ENCODE data around the gene ATRNL1. TPM values are rescaled to one million over a fixed set of nuclear protein-coding genes. Genes with fewer than 3 reads are reported as not detected.

Gene ATRNL1
- polyA plus RNA-seq, 1 of the 3 experiments (the other 2 are of a cell fraction): 0.67 TPM

DNA sequence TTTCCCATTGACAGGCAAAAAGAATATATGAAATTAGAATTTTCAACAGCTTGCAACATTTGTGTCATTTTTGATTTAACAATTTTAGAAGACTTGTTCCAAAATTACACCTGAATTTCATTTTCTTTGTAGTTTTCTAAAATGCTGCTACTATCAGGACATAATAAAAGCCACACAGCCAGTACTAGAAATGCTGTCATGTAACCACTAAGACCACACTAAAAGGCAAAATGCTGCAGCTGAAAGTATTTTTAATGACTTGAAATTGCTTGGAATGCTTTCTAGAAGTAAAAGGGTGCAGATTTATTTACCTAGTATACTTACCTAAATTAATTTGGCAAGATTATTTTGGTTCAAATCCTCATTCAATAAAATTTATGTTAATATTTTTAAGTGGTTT lies 709.7 kb downstream of the ATRNL1 start:
- ChIA-PET POLR2A (no interaction called here), CTCF (interaction anchor here (2.1 kb wide), 1 partner anchor 485 kb away, joined by 5 read pairs; no protein-coding TSS in a partner anchor)
- H3K9ac ChIP-seq: no peak overlapping the region
- H3K79me2 ChIP-seq (ENCODE audit: insufficient read depth): no peaks in the 10 kb centered on the region
- H4K20me1 ChIP-seq (ENCODE audit: insufficient read depth): no peaks in the 10 kb centered on the region
- H3K4me1 ChIP-seq (ENCODE audit: control insufficient read depth in 1 of 2, insufficient read depth in 2 of 2, low read depth in 1 of 2, low read length in 1 of 2): no peaks in the 10 kb centered on the region
- DNase-seq: no peak
- H3K4me3 ChIP-seq (ENCODE audit: low read depth in 2 of 2, low read length in 1 of 2): no peak overlapping the region
- no peak overlapping the region for H3K4me2 ChIP-seq
- no peak overlapping the region for H2AFZ ChIP-seq (ENCODE audit: low read depth)
- H3K9me3 ChIP-seq: no peaks in the 10 kb centered on the region
- TF ChIP-seq FOSL2 (IDR thresholded peaks at IDR 0.05; ENCODE audit: borderline replicate concordance, low read depth) (no peak), YY1 (IDR thresholded peaks at IDR 0.05; ENCODE audit: low read depth) (no peak), RAD21 (IDR thresholded peaks at IDR 0.05; ENCODE audit: low read length) (no peak), NFIC (IDR thresholded peaks at IDR 0.05; ENCODE audit: borderline replicate concordance) (no peak)
- TF ChIP-seq, protein P1, sequence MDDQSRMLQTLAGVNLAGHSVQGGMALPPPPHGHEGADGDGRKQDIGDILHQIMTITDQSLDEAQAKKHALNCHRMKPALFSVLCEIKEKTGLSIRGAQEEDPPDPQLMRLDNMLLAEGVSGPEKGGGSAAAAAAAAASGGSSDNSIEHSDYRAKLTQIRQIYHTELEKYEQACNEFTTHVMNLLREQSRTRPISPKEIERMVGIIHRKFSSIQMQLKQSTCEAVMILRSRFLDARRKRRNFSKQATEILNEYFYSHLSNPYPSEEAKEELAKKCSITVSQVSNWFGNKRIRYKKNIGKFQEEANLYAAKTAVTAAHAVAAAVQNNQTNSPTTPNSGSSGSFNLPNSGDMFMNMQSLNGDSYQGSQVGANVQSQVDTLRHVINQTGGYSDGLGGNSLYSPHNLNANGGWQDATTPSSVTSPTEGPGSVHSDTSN (IDR thresholded peaks at IDR 0.05): no peak
- TF ChIP-seq, protein P2, sequence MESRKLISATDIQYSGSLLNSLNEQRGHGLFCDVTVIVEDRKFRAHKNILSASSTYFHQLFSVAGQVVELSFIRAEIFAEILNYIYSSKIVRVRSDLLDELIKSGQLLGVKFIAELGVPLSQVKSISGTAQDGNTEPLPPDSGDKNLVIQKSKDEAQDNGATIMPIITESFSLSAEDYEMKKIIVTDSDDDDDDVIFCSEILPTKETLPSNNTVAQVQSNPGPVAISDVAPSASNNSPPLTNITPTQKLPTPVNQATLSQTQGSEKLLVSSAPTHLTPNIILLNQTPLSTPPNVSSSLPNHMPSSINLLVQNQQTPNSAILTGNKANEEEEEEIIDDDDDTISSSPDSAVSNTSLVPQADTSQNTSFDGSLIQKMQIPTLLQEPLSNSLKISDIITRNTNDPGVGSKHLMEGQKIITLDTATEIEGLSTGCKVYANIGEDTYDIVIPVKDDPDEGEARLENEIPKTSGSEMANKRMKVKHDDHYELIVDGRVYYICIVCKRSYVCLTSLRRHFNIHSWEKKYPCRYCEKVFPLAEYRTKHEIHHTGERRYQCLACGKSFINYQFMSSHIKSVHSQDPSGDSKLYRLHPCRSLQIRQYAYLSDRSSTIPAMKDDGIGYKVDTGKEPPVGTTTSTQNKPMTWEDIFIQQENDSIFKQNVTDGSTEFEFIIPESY (IDR thresholded peaks at IDR 0.05; ENCODE audit: borderline replicate concordance, low read depth): no peak
- TF ChIP-seq, protein P3, sequence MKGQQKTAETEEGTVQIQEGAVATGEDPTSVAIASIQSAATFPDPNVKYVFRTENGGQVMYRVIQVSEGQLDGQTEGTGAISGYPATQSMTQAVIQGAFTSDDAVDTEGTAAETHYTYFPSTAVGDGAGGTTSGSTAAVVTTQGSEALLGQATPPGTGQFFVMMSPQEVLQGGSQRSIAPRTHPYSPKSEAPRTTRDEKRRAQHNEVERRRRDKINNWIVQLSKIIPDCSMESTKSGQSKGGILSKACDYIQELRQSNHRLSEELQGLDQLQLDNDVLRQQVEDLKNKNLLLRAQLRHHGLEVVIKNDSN (IDR thresholded peaks at IDR 0.05; ENCODE audit: borderline replicate concordance, low read depth): no peak
- TF ChIP-seq, protein P4, sequence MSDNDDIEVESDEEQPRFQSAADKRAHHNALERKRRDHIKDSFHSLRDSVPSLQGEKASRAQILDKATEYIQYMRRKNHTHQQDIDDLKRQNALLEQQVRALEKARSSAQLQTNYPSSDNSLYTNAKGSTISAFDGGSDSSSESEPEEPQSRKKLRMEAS (IDR thresholded peaks at IDR 0.05; ENCODE audit: low read depth): no peak
- no peaks in the 10 kb centered on the region for H3K36me3 ChIP-seq (replicated peaks in 1 of 2; ENCODE audit: control insufficient read depth in 1 of 2, insufficient read depth in 2 of 2, low read length in 1 of 2)
- no peaks in the 10 kb centered on the region for H3F3A ChIP-seq (replicated peaks; ENCODE audit: insufficient read depth)
- no peaks in the 10 kb centered on the region for H3K9me2 ChIP-seq
- no peak overlapping the region for H3K27ac ChIP-seq (ENCODE audit: low read depth in 2 of 2, low read length in 1 of 2)
- no peaks in the 10 kb centered on the region for H3K27me3 ChIP-seq (ENCODE audit: insufficient read depth)

DNA sequence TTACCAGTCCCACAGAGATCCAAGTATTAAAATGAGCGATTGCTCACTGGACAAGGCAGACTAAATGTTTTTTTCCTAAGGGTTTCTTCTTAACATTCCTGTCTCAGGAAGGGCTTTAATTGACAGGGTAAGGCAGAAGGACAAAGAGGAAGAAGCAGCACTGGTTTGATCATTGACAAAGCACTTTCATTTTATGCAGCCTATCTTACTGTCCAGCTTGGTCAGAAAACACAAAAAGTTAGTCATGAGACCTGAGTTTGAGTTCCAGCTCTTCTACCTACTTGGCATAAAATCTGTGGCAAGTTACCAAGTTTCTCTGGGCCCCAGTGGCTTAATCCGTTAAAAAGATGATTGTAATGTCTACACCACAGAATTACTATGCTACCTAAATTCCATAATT lies 721.4 kb downstream of the ATRNL1 start:
- H3K27me3 ChIP-seq (ENCODE audit: insufficient read depth): no peaks in the 10 kb centered on the region
- WGBS (ENCODE audit: low lambda C conversion rate): 44% methylated on average over 2 of the region's 2 CpGs
- H3K79me2 ChIP-seq (ENCODE audit: insufficient read depth): no peaks in the 10 kb centered on the region
- ChIA-PET CTCF (no interaction called here), POLR2A (no interaction called here)
- no peak overlapping the region for H3K4me3 ChIP-seq (ENCODE audit: low read depth in 2 of 2, low read length in 1 of 2)
- H3F3A ChIP-seq (replicated peaks; ENCODE audit: insufficient read depth): no peaks in the 10 kb centered on the region
- DNase-seq: no peak
- no peaks in the 10 kb centered on the region for H3K36me3 ChIP-seq (replicated peaks in 1 of 2; ENCODE audit: control insufficient read depth in 1 of 2, insufficient read depth in 2 of 2, low read length in 1 of 2)
- H3K9me2 ChIP-seq: peaks cover 2% of the 10 kb centered on the region; the same call in 1 of the 2 replicates
- no peaks in the 10 kb centered on the region for H3K4me1 ChIP-seq (ENCODE audit: control insufficient read depth in 1 of 2, insufficient read depth in 2 of 2, low read depth in 1 of 2, low read length in 1 of 2)
- no peaks in the 10 kb centered on the region for H3K9me3 ChIP-seq
- H3K9ac ChIP-seq: no peak overlapping the region
- H4K20me1 ChIP-seq (ENCODE audit: insufficient read depth): no peaks in the 10 kb centered on the region
- TF ChIP-seq NFIC (IDR thresholded peaks at IDR 0.05; ENCODE audit: borderline replicate concordance) (no peak), EP300 (IDR thresholded peaks at IDR 0.05; ENCODE audit: borderline replicate concordance in 1 of 2, low read depth in 1 of 2, low read length in 1 of 2) (no peak), FOXJ3 (CRISPR knock-in tag; IDR thresholded peaks at IDR 0.05) (no peak), FOSL2 (IDR thresholded peaks at IDR 0.05; ENCODE audit: borderline replicate concordance, low read depth) (no peak), GABPA (IDR thresholded peaks at IDR 0.05; ENCODE audit: low read depth) (no peak), CHD2 (IDR thresholded peaks at IDR 0.05; ENCODE audit: low read length, partially characterized antibody) (no peak), GATA2 (CRISPR knock-in tag; IDR thresholded peaks at IDR 0.05) (no peak), SMC3 (IDR thresholded peaks at IDR 0.05; ENCODE audit: low read depth, low read length) (no peak), RAD21 (IDR thresholded peaks at IDR 0.05; ENCODE audit: low read length) (no peak), MEF2A (IDR thresholded peaks at IDR 0.05; ENCODE audit: borderline replicate concordance, low read depth) (no peak)
- TF ChIP-seq, protein P5, sequence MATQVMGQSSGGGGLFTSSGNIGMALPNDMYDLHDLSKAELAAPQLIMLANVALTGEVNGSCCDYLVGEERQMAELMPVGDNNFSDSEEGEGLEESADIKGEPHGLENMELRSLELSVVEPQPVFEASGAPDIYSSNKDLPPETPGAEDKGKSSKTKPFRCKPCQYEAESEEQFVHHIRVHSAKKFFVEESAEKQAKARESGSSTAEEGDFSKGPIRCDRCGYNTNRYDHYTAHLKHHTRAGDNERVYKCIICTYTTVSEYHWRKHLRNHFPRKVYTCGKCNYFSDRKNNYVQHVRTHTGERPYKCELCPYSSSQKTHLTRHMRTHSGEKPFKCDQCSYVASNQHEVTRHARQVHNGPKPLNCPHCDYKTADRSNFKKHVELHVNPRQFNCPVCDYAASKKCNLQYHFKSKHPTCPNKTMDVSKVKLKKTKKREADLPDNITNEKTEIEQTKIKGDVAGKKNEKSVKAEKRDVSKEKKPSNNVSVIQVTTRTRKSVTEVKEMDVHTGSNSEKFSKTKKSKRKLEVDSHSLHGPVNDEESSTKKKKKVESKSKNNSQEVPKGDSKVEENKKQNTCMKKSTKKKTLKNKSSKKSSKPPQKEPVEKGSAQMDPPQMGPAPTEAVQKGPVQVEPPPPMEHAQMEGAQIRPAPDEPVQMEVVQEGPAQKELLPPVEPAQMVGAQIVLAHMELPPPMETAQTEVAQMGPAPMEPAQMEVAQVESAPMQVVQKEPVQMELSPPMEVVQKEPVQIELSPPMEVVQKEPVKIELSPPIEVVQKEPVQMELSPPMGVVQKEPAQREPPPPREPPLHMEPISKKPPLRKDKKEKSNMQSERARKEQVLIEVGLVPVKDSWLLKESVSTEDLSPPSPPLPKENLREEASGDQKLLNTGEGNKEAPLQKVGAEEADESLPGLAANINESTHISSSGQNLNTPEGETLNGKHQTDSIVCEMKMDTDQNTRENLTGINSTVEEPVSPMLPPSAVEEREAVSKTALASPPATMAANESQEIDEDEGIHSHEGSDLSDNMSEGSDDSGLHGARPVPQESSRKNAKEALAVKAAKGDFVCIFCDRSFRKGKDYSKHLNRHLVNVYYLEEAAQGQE (IDR thresholded peaks at IDR 0.05; ENCODE audit: low read depth, low read length): no peak
- TF ChIP-seq, protein P2 (IDR thresholded peaks at IDR 0.05; ENCODE audit: borderline replicate concordance, low read depth): no peak
- no peak overlapping the region for H2AFZ ChIP-seq (ENCODE audit: low read depth)
- H3K4me2 ChIP-seq: no peak overlapping the region
- no peak overlapping the region for H3K27ac ChIP-seq (ENCODE audit: low read depth in 2 of 2, low read length in 1 of 2)
